Measurements from ENCODE around the gene MFAP1.
"Not testable (repeated sequence)": the region's sequence is repeated elsewhere in the genome, so short reads cannot be mapped to it uniquely, and the experiment has no call there.

Gene MFAP1

GRCh38 chr15:43808960-43809678 is 15.4 kb downstream of the MFAP1 start:
- peak; percentile 60 for DNase-seq (ENCODE audit: extremely low spot score)
- ChIA-PET CTCF (interaction anchor here (0.9 to 5.6 kb wide), 7 partner anchors 9 to 38 kb away, joined by 3 to 42 read pairs (median 3); partner anchors contain the start of genes ELL3, HYPK, MFAP1 and SERINC4), POLR2A (interaction anchor here (0.7 to 1.4 kb wide), 5 partner anchors 9 to 22 kb away, joined by 3 to 14 read pairs (median 5); partner anchors contain the start of genes HYPK and SERINC4)
- TF ChIP-seq, protein P1, sequence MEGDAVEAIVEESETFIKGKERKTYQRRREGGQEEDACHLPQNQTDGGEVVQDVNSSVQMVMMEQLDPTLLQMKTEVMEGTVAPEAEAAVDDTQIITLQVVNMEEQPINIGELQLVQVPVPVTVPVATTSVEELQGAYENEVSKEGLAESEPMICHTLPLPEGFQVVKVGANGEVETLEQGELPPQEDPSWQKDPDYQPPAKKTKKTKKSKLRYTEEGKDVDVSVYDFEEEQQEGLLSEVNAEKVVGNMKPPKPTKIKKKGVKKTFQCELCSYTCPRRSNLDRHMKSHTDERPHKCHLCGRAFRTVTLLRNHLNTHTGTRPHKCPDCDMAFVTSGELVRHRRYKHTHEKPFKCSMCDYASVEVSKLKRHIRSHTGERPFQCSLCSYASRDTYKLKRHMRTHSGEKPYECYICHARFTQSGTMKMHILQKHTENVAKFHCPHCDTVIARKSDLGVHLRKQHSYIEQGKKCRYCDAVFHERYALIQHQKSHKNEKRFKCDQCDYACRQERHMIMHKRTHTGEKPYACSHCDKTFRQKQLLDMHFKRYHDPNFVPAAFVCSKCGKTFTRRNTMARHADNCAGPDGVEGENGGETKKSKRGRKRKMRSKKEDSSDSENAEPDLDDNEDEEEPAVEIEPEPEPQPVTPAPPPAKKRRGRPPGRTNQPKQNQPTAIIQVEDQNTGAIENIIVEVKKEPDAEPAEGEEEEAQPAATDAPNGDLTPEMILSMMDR (IDR thresholded peaks at IDR 0.05; ENCODE audit: control extremely low read depth, extremely low read depth, low read depth, missing control alignments): no peak

- ChIA-PET POLR2A (interaction anchor here (1.0 to 1.3 kb wide), 3 partner anchors 8 to 16 kb away, joined by 3 to 14 read pairs (median 8); partner anchors contain the start of genes HYPK and SERINC4), CTCF (interaction anchor here (0.9 to 5.6 kb wide), 3 partner anchors 8 to 19 kb away, joined by 3 to 42 read pairs (median 10); partner anchors contain the start of genes HYPK, MFAP1 and SERINC4)
- TF ChIP-seq, protein P1 (IDR thresholded peaks at IDR 0.05; ENCODE audit: control extremely low read depth, extremely low read depth, low read depth, missing control alignments): no peak
- no peak for DNase-seq (ENCODE audit: extremely low spot score)
These were observed 16.0 kb downstream of the MFAP1 start for GRCh38 chr15:43808435-43808950.

DNA sequence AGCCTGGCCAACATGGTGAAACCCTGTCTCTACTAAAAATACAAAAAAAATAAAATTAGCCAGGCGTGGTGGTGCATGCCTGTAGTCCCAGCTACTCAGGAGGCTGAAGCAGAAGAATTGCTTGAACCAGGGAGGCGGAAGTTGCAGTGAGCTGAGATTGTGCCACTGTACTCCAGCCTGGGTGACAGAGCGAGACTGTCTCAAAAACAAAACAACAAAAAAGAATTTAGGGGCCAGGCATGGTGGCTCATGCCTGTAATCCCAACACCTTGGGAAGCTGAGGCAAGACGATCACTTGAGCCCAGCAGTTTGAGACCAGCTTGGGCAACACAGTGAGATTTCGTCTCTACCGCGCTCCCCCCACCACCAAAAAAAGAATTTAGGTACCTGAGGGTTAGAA is 21.8 kb downstream of the MFAP1 start:
- DNase-seq (ENCODE audit: extremely low spot score): not testable (repeated sequence)
- ChIA-PET POLR2A (interaction anchor here (3.4 kb wide), 1 partner anchor 9 kb away, joined by 18 read pairs; the partner anchor contains the start of gene SERF2), CTCF (interaction anchor here (1.3 to 1.5 kb wide), 2 partner anchors 13 to 20 kb away, joined by 3 read pairs; no protein-coding TSS in a partner anchor)

GRCh38 chr15:43800286-43801141 is 24.0 kb downstream of the MFAP1 start, which contains the start of gene HYPK:
Gene HYPK (plus strand): TSS chr15:43800599. CDS start chr15:43800623, 24 bp downstream.
- CTCF ChIA-PET: interaction anchor here (1.4 to 1.5 kb wide), 3 partner anchors 9 to 30 kb away, joined by 3 to 10 read pairs (median 4); partner anchors contain the start of gene ELL3
- TF ChIP-seq, protein P1 (IDR thresholded peaks at IDR 0.05; ENCODE audit: control extremely low read depth, extremely low read depth, low read depth, missing control alignments): no peak
- POLR2A ChIA-PET: interaction anchor here (0.6 to 2.5 kb wide), 5 partner anchors 9 to 24 kb away, joined by 5 to 15 read pairs (median 11); partner anchors contain the start of genes ELL3 and MFAP1
- DNase-seq (ENCODE audit: extremely low spot score): peak; percentile 88

GRCh38 chr15:43799945-43800285 is 24.6 kb downstream of the MFAP1 start, which contains the start of gene SERINC4:
Gene SERINC4 (minus strand): TSS chr15:43800220. CDS start chr15:43799986, 234 bp downstream.
- POLR2A ChIA-PET: interaction anchor here (1.2 to 2.5 kb wide), 4 partner anchors 9 to 25 kb away, joined by 7 to 15 read pairs (median 12); partner anchors contain the start of genes ELL3 and MFAP1

More at GRCh38 chr15:43799945-43800285, 24.6 kb downstream of the MFAP1 start, which contains the start of gene SERINC4:
- no peak for DNase-seq (ENCODE audit: extremely low spot score)
- CTCF ChIA-PET: interaction anchor here (0.9 to 1.5 kb wide), 5 partner anchors 9 to 30 kb away, joined by 3 to 10 read pairs (median 4); partner anchors contain the start of gene ELL3
- TF ChIP-seq, protein P1 (IDR thresholded peaks at IDR 0.05; ENCODE audit: control extremely low read depth, extremely low read depth, low read depth, missing control alignments): no peak
